B cell (primary cell): ENCODE results near the gene CDHR3. TPM values are rescaled to one million over a fixed set of nuclear protein-coding genes. Genes with fewer than 3 reads are reported as not detected.

Experiments
- ATAC-seq: fragments of 200-7000 bp; cut with Tn5 transposase; one replicate; pipeline ENCODE4 v1.10.0; 2021; ENCODE audit warnings: low read depth, mild to moderate bottlenecking, moderate number of reproducible peaks, moderate library complexity
- CTCF ChIA-PET: fragments of 350-600 bp; sonication (Branson Sonifier 250); formaldehyde crosslinking; loops from one replicate; lab custom pipeline; 2021; ENCODE audit warnings: antibody characterized with exemption, inconsistent platforms; lab: Charles Lee
- POLR2A ChIA-PET: fragments of 350-600 bp; sonication (Branson Sonifier 250); formaldehyde crosslinking; loops from one replicate; lab custom pipeline; 2021; ENCODE audit warnings: antibody characterized with exemption; lab: Charles Lee
- DNase-seq: peaks from one replicate; pipeline ENCODE4 v3.0.0; 2013
- H2AFZ ChIP-seq: 2 replicates; pipeline ENCODE4 v1.6.1; 2012; ENCODE audit warnings: mild to moderate bottlenecking, low read depth, low read length; ENCODE audit not compliant: insufficient read depth, poor library complexity, severe bottlenecking
- H3K27ac ChIP-seq, 2 donors: 1 replicate in 1 of 2; 2 replicates in 1 of 2; pipeline ENCODE4 v1.5.1; 2012 to 2013; ENCODE audit warnings: low read length in 2 of 2, mild to moderate bottlenecking in 2 of 2, moderate library complexity in 1 of 2
- H3K27me3 ChIP-seq, 4 experiments: fragments of 200-600 bp in 1 of 4; sonication (generic) in 1 of 4; replicated peaks in 1 of 4; 1 replicate in 2 of 4; 2 replicates in 2 of 4; pipeline versions ENCODE4 v1.6.1 to v1.7.0; 2013 to 2016; ENCODE audit warnings: low read length in 3 of 4, mild to moderate bottlenecking in 2 of 4, mixed read lengths in 1 of 4, moderate library complexity in 1 of 4; ENCODE audit not compliant: insufficient read depth in 4 of 4, control insufficient read depth in 3 of 4; ENCODE audit errors: control extremely low read depth in 1 of 4
- H3K36me3 ChIP-seq, 2 experiments: replicated peaks in 1 of 2; 1 replicate in 1 of 2; 2 replicates in 1 of 2; pipeline versions ENCODE4 v1.6.1 to v1.7.1; 2013; ENCODE audit warnings: low read length in 1 of 2; ENCODE audit not compliant: insufficient read depth in 2 of 2, control insufficient read depth in 1 of 2; ENCODE audit errors: control extremely low read depth in 1 of 2, extremely low read depth in 1 of 2
- H3K4me1 ChIP-seq, 2 donors: fragments of 200-600 bp in 1 of 2; sonication (generic) in 1 of 2; 1 replicate in 1 of 2; 2 replicates in 1 of 2; pipeline versions ENCODE4 v1.5.1 to v1.6.1; 2013 to 2017; ENCODE audit warnings: low read length in 2 of 2; ENCODE audit not compliant: control insufficient read depth in 2 of 2, insufficient read depth in 2 of 2
- H3K4me2 ChIP-seq: replicated peaks from 2 replicates; pipeline ENCODE3; 2012; ENCODE audit warnings: mild to moderate bottlenecking, low read depth, low read length; ENCODE audit not compliant: poor library complexity, severe bottlenecking
- H3K4me3 ChIP-seq, 5 experiments: fragments of 200-600 bp in 1 of 5; sonication (generic) in 1 of 5; 1 replicate in 3 of 5; 2 replicates in 2 of 5; pipeline versions ENCODE4 v1.5.1 to v1.7.0; 2011 to 2016; ENCODE audit warnings: low read length in 4 of 5, mild to moderate bottlenecking in 4 of 5, low read depth in 2 of 5, control low read depth in 1 of 5, moderate library complexity in 1 of 5; ENCODE audit not compliant: insufficient read depth in 1 of 5; ENCODE audit errors: control extremely low read depth in 1 of 5, extremely low read depth in 1 of 5
- H3K79me2 ChIP-seq: fragments of 200-600 bp; sonication (generic); one replicate; pipeline ENCODE4 v1.6.0; 2016; ENCODE audit warnings: low read length; ENCODE audit not compliant: control insufficient read depth, insufficient read depth
- H3K9ac ChIP-seq: fragments of 200-600 bp; sonication (generic); 2 replicates; pipeline ENCODE4 v1.6.1; 2017; ENCODE audit warnings: mild to moderate bottlenecking, low read length, moderate library complexity
- H3K9me3 ChIP-seq, 3 donors: one replicate each; pipeline versions ENCODE4 v1.6.1 to v1.7.1; 2013; ENCODE audit warnings: low read length in 2 of 3; ENCODE audit not compliant: control insufficient read depth in 2 of 3, insufficient read depth in 1 of 3; ENCODE audit errors: control extremely low read depth in 1 of 3
- H4K20me1 ChIP-seq: 2 replicates; pipeline ENCODE4 v1.6.0; 2012; ENCODE audit warnings: mild to moderate bottlenecking, low read length; ENCODE audit not compliant: insufficient read depth, control insufficient read depth, poor library complexity, severe bottlenecking
- H3K27ac Mint-ChIP-seq: one replicate; pipeline ENCODE4 v1.8.0; 2021; ENCODE audit warnings: mixed read lengths
- H3K27me3 Mint-ChIP-seq: one replicate; pipeline ENCODE4 v1.8.0; 2021; ENCODE audit warnings: mixed read lengths
- H3K4me1 Mint-ChIP-seq: one replicate; pipeline ENCODE4 v1.8.0; 2021; ENCODE audit warnings: mixed read lengths
- H3K4me3 Mint-ChIP-seq: one replicate; pipeline ENCODE4 v1.8.0; 2021; ENCODE audit warnings: mixed read lengths
- H3K9me3 Mint-ChIP-seq: one replicate; pipeline ENCODE4 v1.8.0; 2022; ENCODE audit warnings: mixed read lengths; ENCODE audit not compliant: insufficient read depth
- CTCF ChIP-seq: fragments of 200-600 bp; IDR thresholded peaks from one replicate; pipeline ENCODE4 v1.8.0; 2022; ENCODE audit warnings: antibody characterized with exemption, mild to moderate bottlenecking
- EZH2 ChIP-seq: IDR thresholded peaks from 2 replicates; pipeline ENCODE4 v1.6.1; 2012; ENCODE audit warnings: borderline replicate concordance, low read depth, mild to moderate bottlenecking, moderate library complexity, low read length; ENCODE audit not compliant: insufficient read depth, poor library complexity, severe bottlenecking
- WGBS: methylation state at CpG from one replicate; pipeline ENCODE4 v1.1.5; 2013; ENCODE audit warnings: missing lambda C conversion rate; ENCODE audit not compliant: insufficient coverage; 5-methylcytosine and 5-hydroxymethylcytosine counted together
- intact Hi-C: fragments of 100-400 bp; cut with micrococcal nuclease; formaldehyde crosslinking; loops from one replicate; pipeline ENCODE4 v1.10.0; 2022
- polyA plus RNA-seq: library from polyadenylated mRNA; depleted of rRNA; stranded (reverse); fragments of >200 nt; gene quantifications from 2 replicates; pipeline ENCODE4 v1.2.3, GENCODE V29; 2012
- total RNA-seq, 2 donors: library from RNA; stranded (reverse); fragments of 120-200 nt in 1 of 2; gene quantifications; 1 replicate in 1 of 2; 2 replicates in 1 of 2; pipeline versions ENCODE4 v1.2.3 to v1.2.4, GENCODE V29; 2013 to 2022

Gene CDHR3
- total and polyA plus RNA-seq, 2 donors (not counting 1 experiment from before 2014, with no cell fraction given) = 0.34 to 2.6 TPM

- no peaks in the 10 kb centered on the region for H3K27me3 ChIP-seq
- H3K4me3 ChIP-seq = peak overlapping the region in 2 of 5 experiments; percentile 13 to 66
- no peaks in the 10 kb centered on the region for H3K36me3 ChIP-seq
- H3K9ac ChIP-seq = peak overlapping the region; percentile 12
- Mint-ChIP-seq H3K4me1 (peaks cover 95% of the 10 kb centered on the region), H3K4me3 (peak overlapping the region; percentile 85), H3K27me3 (no peaks in the 10 kb centered on the region), H3K27ac (peak overlapping the region; percentile 99), H3K9me3 (no peaks in the 10 kb centered on the region)
- intact Hi-C loops = loop anchor here (1.0 to 10.0 kb wide), 6 partner anchors 14 to 1127 kb away; partner anchors contain the start of genes NAMPT and SYPL1
- H3K4me1 ChIP-seq = peaks cover 97 to 98% of the 10 kb centered on the region in 2 donors
- ChIA-PET CTCF (interaction anchor here (0.9 to 7.5 kb wide), 14 partner anchors 11 to 95 kb away, joined by 3 to 147 read pairs (median 8); partner anchors contain the start of gene SYPL1), POLR2A (interaction anchor here (0.6 to 6.2 kb wide), 8 partner anchors 11 to 39 kb away, joined by 3 to 148 read pairs (median 6); partner anchors contain the start of gene SYPL1)
- no peaks in the 10 kb centered on the region for H3K9me3 ChIP-seq
- H2AFZ ChIP-seq = peak overlapping the region; percentile 35
- peaks cover 7% of the 10 kb centered on the region for H3K79me2 ChIP-seq
- H4K20me1 ChIP-seq = no peaks in the 10 kb centered on the region
- DNase-seq = no peak
- H3K27ac ChIP-seq = peak overlapping the region; percentile 95 to 97
- peak; percentile 2 for ATAC-seq
- TF ChIP-seq CTCF = no peak
- no peak for TF ChIP-seq EZH2
- WGBS = 25% methylated on average over 5 of the region's 9 CpGs
- peak overlapping the region; percentile 77 for H3K4me2 ChIP-seq
Measured at GRCh38 chr7:106071999-106072714, 109.1 kb downstream of the CDHR3 start.

- H3K79me2 ChIP-seq = peaks cover 7% of the 10 kb centered on the region
- no peaks in the 10 kb centered on the region for H3K36me3 ChIP-seq
- WGBS = 60% methylated on average over 1 of the region's 4 CpGs
- CTCF ChIA-PET = interaction anchor here (0.9 to 7.5 kb wide), 11 partner anchors 11 to 94 kb away, joined by 3 to 147 read pairs (median 44); partner anchors contain the start of gene SYPL1
- POLR2A ChIA-PET = interaction anchor here (1.4 to 6.2 kb wide), 6 partner anchors 10 to 38 kb away, joined by 3 to 148 read pairs (median 8); partner anchors contain the start of gene SYPL1
- H3K4me2 ChIP-seq = peak overlapping the region; percentile 77
- no peaks in the 10 kb centered on the region for H3K9me3 ChIP-seq
- TF ChIP-seq CTCF = no peak
- TF ChIP-seq EZH2 = no peak
- no peaks in the 10 kb centered on the region for H3K27me3 ChIP-seq
- H3K27ac ChIP-seq = peak overlapping the region; percentile 95 to 97
- H3K27me3 Mint-ChIP-seq = no peaks in the 10 kb centered on the region
- no peaks in the 10 kb centered on the region for H3K9me3 Mint-ChIP-seq
- intact Hi-C loops = loop anchor here (5.0 to 10.0 kb wide), 2 partner anchors 80 to 1128 kb away; no protein-coding TSS in a partner anchor
- ATAC-seq (no peak), DNase-seq (no peak)
- peak overlapping the region in 1 of 5 experiments; percentile 66 for H3K4me3 ChIP-seq
- peaks cover 93% of the 10 kb centered on the region for H3K4me1 Mint-ChIP-seq
- H3K27ac Mint-ChIP-seq = peak overlapping the region; percentile 99
- H2AFZ ChIP-seq = peak overlapping the region; percentile 35
- H3K4me3 Mint-ChIP-seq = peak overlapping the region; percentile 85
- peaks cover 92 to 98% of the 10 kb centered on the region in 2 donors for H3K4me1 ChIP-seq
- H4K20me1 ChIP-seq = no peaks in the 10 kb centered on the region
- H3K9ac ChIP-seq = no peak overlapping the region
Measured at GRCh38 chr7:106072715-106073091, 109.6 kb downstream of the CDHR3 start.
